Measurements from ENCODE around the gene DNAJC18. TPM values are rescaled to one million over a fixed set of nuclear protein-coding genes. Genes with fewer than 3 reads are reported as not detected.

Gene DNAJC18
- polyA plus RNA-seq, 1 experiment, result 17.7 TPM

DNA sequence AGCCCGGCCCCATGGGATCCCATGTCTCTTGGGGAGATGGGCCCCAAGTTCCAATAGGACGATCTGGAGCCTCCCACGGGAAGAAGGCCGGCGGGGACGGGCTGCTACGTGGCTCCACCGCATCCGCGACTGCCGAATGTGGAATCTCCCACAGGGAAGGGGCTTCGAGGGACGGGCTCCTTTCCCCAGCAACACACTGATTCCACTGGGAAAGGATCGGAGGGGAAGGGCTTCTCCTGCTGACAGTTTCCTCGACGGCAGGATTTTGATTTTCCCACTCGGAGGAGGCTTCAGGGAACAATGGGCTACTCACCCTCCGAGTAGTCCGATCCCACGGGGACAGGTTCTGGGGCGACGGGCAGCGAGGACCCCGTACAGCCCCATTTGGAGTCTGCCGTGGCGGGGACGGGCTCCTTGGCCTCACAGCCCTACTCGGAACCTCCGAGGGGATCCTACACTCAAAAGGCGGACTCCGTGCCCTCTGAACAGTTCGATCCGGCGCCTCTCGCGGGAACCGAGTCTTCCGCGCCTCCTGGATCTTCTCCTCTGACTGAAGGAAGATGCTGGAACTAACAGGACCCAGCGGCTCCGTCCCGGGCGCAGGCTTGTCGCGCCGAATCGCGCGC lies 45.7 kb downstream of the DNAJC18 start:
- ChIA-PET CTCF (interaction anchor here (1.5 kb wide), 1 partner anchor 10 kb away, joined by 6 read pairs; the partner anchor contains the start of gene SPATA24), POLR2A (no interaction called here)
- peaks cover 18% of the 10 kb centered on the region for H3K27me3 ChIP-seq (ENCODE audit: control insufficient read depth, insufficient read depth, low read length)
- H3K4me3 ChIP-seq (ENCODE audit: low read depth, low read length), result 0 out of 2 replicates have a peak overlapping the region, but pooled peaks have one; percentile 10
- no peak for DNase-seq (ENCODE audit: low read depth, low spot score)
- TF ChIP-seq, protein P1, sequence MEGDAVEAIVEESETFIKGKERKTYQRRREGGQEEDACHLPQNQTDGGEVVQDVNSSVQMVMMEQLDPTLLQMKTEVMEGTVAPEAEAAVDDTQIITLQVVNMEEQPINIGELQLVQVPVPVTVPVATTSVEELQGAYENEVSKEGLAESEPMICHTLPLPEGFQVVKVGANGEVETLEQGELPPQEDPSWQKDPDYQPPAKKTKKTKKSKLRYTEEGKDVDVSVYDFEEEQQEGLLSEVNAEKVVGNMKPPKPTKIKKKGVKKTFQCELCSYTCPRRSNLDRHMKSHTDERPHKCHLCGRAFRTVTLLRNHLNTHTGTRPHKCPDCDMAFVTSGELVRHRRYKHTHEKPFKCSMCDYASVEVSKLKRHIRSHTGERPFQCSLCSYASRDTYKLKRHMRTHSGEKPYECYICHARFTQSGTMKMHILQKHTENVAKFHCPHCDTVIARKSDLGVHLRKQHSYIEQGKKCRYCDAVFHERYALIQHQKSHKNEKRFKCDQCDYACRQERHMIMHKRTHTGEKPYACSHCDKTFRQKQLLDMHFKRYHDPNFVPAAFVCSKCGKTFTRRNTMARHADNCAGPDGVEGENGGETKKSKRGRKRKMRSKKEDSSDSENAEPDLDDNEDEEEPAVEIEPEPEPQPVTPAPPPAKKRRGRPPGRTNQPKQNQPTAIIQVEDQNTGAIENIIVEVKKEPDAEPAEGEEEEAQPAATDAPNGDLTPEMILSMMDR (IDR thresholded peaks at IDR 0.05; ENCODE audit: low read depth, low read length), result no peak
- H3K9me3 ChIP-seq (ENCODE audit: control insufficient read depth, insufficient read depth, low read length), result peaks cover 14% of the 10 kb centered on the region
- no peak overlapping the region for H3K27ac ChIP-seq (ENCODE audit: low read depth, low read length)

DNA sequence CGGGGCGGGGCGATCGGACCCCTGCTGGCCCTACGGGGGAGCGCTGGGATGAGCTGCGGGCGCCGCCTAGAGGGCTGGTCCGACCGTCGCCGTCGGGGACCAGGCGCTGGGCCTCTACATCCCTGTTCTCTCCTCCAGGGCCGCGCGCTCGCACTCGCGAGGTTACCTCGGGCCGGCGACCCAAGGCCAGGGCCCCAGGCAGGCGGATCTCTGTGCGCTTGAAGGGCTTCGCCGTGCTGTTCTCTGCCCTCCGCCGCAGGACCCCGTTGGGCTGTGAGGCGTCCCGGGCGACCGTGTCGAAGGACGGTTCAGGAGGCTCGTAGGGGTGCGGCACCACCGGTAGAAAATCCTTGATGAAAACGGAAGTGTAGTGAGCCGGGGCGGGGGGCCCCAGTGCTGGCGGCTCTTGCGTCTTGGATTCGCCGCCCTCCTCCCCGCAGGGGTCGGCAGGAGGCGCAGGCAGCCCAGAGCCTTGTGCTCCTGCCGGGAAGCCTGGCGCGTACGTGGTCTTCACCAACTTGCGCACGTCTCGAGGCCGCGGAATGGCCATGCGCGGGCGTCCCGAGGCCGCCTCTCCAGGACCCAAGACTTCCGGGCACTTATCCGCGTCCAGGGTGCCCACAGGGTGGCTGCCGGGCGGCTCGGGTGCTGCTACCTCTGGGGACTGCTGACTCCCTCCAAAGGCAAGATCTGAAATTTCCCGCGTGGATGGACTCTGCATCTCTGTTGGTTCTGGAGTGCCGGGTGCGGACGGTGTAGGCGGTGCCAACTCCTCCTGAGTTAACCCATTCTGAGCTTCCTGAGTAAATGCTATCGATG lies 46.4 kb downstream of the DNAJC18 start:
- Histone ChIP-seq H3K9me3 (ENCODE audit: control insufficient read depth, insufficient read depth, low read length) (peaks cover 14% of the 10 kb centered on the region), H3K27me3 (ENCODE audit: control insufficient read depth, insufficient read depth, low read length) (peaks cover 18% of the 10 kb centered on the region), H3K27ac (ENCODE audit: low read depth, low read length) (no peak overlapping the region), H3K4me3 (ENCODE audit: low read depth, low read length) (no peak overlapping the region; the same call in none of the 2 replicates)
- no peak for DNase-seq (ENCODE audit: low read depth, low spot score)
- ChIA-PET POLR2A (no interaction called here), CTCF (interaction anchor here (1.5 kb wide), 1 partner anchor 11 kb away, joined by 6 read pairs; the partner anchor contains the start of gene SPATA24)
- TF ChIP-seq, protein P1 (IDR thresholded peaks at IDR 0.05; ENCODE audit: low read depth, low read length), result peak; percentile 58

DNA sequence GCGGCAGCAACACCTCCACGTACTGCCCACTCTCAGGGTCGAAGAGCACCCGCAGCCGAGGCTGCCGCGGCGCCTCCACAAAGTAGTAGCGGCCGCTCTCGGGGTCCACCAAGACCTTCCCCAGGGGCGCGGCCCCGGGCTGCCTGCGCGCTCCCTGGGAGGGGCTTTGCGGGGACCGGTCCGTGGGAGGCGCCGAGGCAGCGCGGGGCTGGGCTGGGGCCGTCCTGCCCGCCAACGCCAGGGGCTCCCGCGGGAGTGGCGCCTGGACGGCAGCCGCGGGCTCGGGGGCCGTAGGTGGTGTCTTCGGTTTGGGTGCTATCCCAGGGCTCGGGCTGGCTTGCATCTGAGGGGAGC lies 47.0 kb downstream of the DNAJC18 start:
- CTCF ChIA-PET, result interaction anchor here (1.6 kb wide), 1 partner anchor 10 kb away, joined by 4 read pairs; no protein-coding TSS in a partner anchor
- DNase-seq (ENCODE audit: low read depth, low spot score), result no peak
- Histone ChIP-seq H3K9me3 (ENCODE audit: control insufficient read depth, insufficient read depth, low read length) (peaks cover 14% of the 10 kb centered on the region), H3K27me3 (ENCODE audit: control insufficient read depth, insufficient read depth, low read length) (peaks cover 18% of the 10 kb centered on the region), H3K4me3 (ENCODE audit: low read depth, low read length) (no peak overlapping the region), H3K27ac (ENCODE audit: low read depth, low read length) (no peak overlapping the region)
- POLR2A ChIA-PET, result no interaction called here
- TF ChIP-seq, protein P1 (IDR thresholded peaks at IDR 0.05; ENCODE audit: low read depth, low read length), result no peak

DNA sequence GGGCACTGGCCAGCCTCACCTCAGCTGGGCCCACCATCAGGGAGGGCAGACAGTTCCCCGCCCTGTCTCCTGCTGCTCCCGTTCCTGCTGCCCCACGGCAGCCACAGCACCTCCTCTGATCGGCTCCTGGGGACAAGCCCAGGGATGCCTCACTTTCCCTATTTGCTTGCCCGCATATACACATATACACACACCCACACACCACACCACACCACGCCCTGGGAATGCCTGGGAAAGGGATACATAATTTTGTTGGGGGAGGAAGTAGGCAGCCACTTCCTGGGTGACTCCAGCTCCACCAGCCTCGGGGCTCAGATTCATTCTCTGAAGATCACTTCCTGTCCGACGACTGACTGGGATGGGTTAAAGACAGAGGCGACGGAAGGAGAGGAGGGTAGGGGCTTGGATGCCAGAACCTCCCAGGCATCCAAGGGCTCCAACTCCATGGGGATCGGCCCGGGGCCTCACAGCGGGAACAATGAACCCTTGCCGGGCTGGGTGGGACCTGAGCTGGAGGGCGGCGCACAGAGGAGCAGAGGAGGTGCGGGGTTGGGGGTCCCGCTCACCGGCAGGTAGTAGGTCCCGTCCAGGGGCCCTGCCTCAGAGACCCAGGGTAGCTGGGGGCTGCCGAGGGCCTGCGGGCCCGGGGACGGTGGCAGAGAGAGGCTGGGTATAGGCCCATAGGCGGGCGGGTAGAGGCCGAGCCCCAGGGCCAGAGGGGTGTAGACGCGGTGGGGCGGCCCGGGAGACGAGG lies 47.6 kb downstream of the DNAJC18 start:
- TF ChIP-seq, protein P1 (IDR thresholded peaks at IDR 0.05; ENCODE audit: low read depth, low read length), result no peak
- Histone ChIP-seq H3K27me3 (ENCODE audit: control insufficient read depth, insufficient read depth, low read length) (peaks cover 18% of the 10 kb centered on the region), H3K27ac (ENCODE audit: low read depth, low read length) (peak overlapping the region; percentile 39), H3K4me3 (ENCODE audit: low read depth, low read length) (no peak overlapping the region), H3K9me3 (ENCODE audit: control insufficient read depth, insufficient read depth, low read length) (peaks cover 14% of the 10 kb centered on the region)
- POLR2A ChIA-PET, result interaction anchor here (0.5 to 1.4 kb wide), 2 partner anchors 49 to 50 kb away, joined by 3 read pairs; no protein-coding TSS in a partner anchor
- CTCF ChIA-PET, result interaction anchor here (0.5 to 1.6 kb wide), 3 partner anchors 10 to 59 kb away, joined by 3 to 6 read pairs (median 4); partner anchors contain the start of gene PAIP2
- DNase-seq (ENCODE audit: low read depth, low spot score), result no peak
